ENCODE results near the gene FAM184B.
A peak's percentile ranks its signal among the peaks of the same experiment; 100 is the strongest.
"Not testable (repeated sequence)": the region's sequence is repeated elsewhere in the genome, so short reads cannot be mapped to it uniquely, and the experiment has no call there.

Gene FAM184B

GRCh38 chr4:17682222-17682566, 99.2 kb downstream of the FAM184B start:
- DNase-seq (ENCODE audit: low read depth in 2 of 2) = no peak

- DNase-seq (ENCODE audit: low read depth in 2 of 2) = no peak
Observed at GRCh38 chr4:17681281-17682221, 99.9 kb downstream of the FAM184B start.

- DNase-seq (ENCODE audit: low read depth in 2 of 2) = no peak
Observed at GRCh38 chr4:17680559-17681280, 100.7 kb downstream of the FAM184B start.

DNA sequence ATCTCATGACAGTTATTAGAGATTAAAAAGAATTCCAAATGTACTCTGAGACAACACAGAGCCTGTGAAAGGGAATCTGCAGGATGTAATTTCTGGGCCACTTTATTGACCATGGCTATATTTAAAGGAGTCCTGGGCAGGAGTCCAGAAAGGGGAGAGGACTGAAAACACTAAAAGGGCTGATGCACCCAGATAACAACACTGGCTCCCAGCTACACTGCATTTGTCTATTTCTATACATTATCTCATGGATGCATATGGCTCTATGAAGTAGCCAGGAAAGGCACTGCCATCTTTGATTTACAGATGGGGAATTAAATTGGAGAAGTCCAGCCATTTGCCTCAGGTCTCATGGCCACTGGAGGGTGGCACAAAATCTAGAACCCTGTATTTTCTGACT, 111.0 kb downstream of the FAM184B start:
- DNase-seq (ENCODE audit: low read depth in 2 of 2) = no peak

- DNase-seq (ENCODE audit: low read depth in 2 of 2) = no peak
Observed at GRCh38 chr4:17667653-17668201, 113.7 kb downstream of the FAM184B start.

DNA sequence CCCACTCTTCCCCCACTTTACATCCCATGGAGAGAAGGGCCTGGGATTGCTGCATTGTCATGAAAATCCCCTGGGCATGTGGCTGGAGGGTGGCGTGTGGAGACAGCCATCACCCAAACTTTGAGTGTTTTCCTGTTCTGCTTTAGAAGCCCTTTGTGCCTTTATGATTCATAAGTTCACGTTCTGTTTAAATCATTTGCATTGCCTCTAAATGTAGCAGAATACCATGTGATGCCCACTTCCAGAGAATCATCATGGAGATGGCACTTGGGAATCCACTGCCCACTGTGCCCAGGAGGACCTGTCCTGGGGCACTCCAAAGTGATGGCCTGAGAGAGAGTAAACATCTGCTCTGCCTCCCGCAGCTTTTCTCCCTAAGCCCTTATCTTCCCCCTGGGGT, 114.2 kb downstream of the FAM184B start:
- DNase-seq (ENCODE audit: low read depth in 2 of 2) = no peak

GRCh38 chr4:17665852-17666251, 115.6 kb downstream of the FAM184B start:
- no peak for DNase-seq (ENCODE audit: low read depth in 2 of 2)

DNA sequence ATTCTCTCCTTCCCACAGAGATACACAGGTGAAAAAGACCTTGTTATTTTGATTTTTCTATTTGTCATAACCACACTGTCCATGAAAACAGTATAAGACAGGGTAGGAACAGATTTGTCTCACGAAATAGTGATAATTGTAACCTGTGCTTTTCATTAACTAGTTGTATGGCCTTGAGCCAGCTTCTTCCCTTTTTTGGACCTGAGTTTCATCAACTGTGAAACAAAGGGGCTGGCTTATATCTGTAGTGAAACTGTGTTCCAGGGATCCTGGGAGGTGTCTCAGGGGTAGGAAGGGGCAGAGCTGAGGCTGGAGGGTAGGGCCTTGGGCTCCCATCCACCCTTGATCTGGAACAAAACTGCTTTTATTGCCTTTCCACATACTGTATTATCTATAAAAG, 116.1 kb downstream of the FAM184B start:
- no peak for DNase-seq (ENCODE audit: low read depth in 2 of 2)

DNA sequence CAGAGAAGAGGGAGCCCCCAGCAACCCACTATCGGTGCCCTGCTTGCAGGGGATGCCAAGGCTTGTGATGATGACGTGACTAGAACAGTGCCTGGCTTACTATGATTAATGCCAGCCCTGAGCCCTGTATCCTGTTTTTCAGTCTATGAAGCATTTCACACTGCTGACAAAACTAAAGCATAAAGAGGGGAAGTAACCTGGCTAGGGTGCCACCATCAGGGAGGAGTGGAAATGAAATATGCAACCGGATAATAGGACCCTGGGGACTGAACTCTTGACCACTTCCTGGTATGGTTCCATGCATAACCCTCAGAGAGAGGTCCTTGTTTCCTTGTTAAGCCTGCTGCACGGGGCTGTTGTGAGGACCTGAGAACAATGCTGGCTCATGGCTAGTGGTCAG, 116.7 kb downstream of the FAM184B start:
- DNase-seq (ENCODE audit: low read depth in 2 of 2) = no peak

- no peak for DNase-seq (ENCODE audit: low read depth in 2 of 2)
Observed at GRCh38 chr4:17662694-17663093, 118.7 kb downstream of the FAM184B start.

- DNase-seq (ENCODE audit: low read depth in 2 of 2) = not testable (repeated sequence)
Observed at GRCh38 chr4:17659196-17659595, 122.2 kb downstream of the FAM184B start.

DNA sequence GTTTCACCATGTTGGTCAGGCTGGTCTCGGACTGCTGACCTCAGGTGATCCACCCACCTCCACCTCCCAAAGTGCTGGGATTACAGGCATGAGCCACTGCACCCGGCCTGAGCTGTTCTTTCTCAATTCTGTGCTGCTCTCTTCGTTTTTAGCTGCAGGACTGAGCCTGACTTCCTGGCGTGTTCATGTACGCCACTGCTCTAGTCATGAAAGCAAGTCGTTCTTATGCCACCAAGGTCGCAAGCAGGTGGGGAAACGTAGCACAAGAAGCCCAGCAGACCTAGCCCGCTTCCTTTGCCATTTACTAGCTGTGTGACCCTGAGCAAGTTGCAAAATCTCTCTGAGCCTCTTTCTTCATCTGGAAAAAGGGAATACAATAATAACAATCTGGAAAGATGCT, 123.6 kb downstream of the FAM184B start:
- no peak for DNase-seq (ENCODE audit: low read depth in 2 of 2)

GRCh38 chr4:17657090-17657489, 124.3 kb downstream of the FAM184B start:
- no peak for DNase-seq (ENCODE audit: low read depth in 2 of 2)

DNA sequence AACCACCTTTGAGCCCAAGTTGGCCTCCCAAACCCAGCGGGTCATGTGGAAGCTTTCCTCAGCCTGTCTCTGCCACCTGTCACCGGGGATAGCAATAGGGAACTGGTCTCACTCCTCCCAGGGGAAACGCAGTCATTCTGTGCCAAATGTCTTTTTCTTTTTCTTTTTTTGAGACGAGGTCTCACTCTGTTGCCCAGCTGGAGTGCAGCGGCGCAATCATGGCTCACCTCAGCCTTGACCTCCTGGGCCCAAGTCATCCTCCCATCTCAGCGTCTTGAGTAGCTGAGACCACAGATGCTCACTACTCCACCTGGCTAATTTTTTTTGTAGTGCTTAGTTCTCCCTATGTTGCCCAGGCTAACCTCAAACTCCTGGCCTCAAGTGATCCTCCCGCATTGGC, 126.7 kb downstream of the FAM184B start:
- no peak for DNase-seq (ENCODE audit: low read depth in 2 of 2)

DNA sequence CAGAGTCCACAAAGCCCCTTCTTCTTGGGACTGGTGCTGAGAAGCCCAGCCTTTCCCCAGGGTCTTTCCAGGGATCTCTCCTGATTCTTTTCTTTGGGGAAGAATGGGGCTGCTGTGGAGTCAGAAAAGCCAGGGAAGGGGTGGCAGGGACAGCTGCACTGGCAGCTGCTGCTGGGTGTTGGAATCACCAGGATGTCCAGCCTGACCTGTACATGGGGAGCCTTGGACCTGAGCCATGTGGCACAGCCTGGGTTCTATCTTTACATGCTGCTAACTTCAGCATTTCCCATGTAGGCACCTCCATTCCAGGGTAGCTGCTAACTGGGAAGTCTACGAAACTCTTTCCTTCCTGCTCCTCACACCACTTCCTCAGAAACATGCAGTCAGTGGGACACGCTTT, 131.0 kb downstream of the FAM184B start:
- DNase-seq (ENCODE audit: low read depth in 2 of 2) = no peak

- DNase-seq (ENCODE audit: low read depth in 2 of 2) = no peak
Observed at GRCh38 chr4:17647927-17648326, 133.5 kb downstream of the FAM184B start.

- DNase-seq (ENCODE audit: low read depth in 2 of 2) = no peak
Observed at GRCh38 chr4:17647176-17647806, 134.1 kb downstream of the FAM184B start.

DNA sequence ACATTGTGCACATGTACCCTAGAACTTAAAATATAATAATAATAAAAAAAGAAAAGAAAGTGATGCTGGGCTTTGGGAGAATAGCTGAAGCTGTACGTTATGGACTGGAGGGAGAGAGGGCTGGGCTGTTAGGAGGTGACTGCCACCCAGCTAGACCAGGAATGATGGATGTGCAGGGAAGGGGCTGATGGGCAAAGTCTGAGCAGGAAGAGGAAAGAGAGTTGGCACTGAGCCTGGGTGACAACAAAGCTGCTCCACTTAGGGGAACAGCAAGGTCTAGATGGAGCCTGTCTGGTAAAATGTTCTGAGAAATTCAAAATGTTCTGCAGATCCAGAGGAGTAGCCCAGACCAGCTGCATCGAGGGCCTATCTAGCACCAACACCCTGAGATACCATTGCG, 134.7 kb downstream of the FAM184B start:
- no peak for DNase-seq (ENCODE audit: low read depth in 2 of 2)

DNA sequence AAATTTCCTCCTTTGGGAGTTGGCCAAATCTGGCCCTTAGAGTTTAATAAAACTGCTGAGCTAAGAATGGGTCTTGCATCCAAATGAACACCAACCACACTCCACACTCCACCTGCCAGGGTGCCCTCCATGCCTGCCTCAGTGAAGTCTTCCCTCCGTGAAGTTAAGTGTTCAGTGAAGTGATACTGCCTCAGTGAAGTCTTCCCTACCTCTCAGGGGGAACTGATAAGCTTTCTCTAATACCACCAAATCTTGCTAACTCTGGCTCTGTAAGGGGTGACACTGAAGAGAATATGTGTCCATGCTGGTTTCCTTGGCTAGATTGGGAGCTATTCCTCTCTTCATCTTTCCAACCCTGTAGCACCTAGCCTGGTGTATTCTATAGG, 139.0 kb downstream of the FAM184B start:
- DNase-seq (ENCODE audit: low read depth in 2 of 2) = no peak

- no peak for DNase-seq (ENCODE audit: low read depth in 2 of 2)
Observed at GRCh38 chr4:17639136-17639535, 142.3 kb downstream of the FAM184B start.

DNA sequence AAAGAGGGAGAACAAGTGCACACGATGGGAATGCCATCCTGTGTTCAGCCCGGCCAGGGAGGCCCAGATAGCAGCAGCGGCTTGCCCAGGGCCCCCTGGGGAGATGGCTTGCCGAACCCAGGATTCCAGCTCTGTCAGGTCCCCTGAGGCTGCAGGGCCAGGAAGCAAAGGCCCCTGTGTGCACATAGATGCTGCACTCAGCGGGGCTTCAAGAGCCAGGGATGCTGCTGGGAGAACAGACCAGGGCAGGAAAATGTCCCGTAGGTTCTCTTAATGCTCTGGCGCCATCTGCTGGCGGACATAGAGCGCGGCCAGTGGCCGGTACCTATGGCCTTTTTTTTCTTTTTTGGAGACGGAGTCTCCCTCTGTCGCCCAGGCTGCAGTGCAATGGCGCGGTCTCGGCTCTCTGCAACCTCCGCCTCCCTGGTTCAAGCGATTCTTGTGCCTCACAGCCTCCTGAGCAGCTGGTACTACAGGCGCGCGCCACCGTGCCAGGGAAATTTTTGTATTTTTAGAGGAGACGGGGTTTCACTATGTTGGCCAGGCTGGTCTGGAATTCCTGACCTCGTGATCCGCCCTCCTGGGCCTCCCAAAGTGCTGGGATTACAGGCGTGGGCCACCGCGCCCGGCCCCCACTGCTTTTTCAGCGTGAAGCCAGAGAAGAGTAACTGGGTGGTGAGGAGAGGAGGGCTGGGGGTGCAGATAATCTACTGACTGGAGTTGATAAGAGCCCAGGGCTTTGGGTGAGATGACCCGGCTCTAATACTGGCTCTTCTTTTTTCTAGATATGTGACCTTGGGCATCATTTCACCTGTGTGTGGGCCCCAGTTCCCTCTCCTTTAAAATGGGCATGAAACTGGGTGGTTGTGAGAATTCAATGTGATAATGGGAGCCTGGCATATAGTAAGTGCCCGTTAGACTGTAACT, 144.5 kb downstream of the FAM184B start:
- DNase-seq (ENCODE audit: low read depth in 2 of 2) = peak; percentile 67

Data from stimulated activated CD4-positive, alpha-beta T cell treated with anti-CD3 and anti-CD28 coated beads, Interleukin-4, amount 100 ng/mL, for 48 hours (primary cell).